Stimulated activated CD8-positive, alpha-beta memory T cell treated with anti-CD3 and anti-CD28 coated beads, Interleukin-7, amount 100 ng/mL, for 1 hour (primary cell): Measurements from ENCODE around the gene SHTN1.

Source experiments
- DNase-seq, 2 donors: peaks; one replicate each; pipeline ENCODE4 v3.0.0-alpha.2; 2020; ENCODE audit warnings: low read depth in 2 of 2

Gene SHTN1, protein sequence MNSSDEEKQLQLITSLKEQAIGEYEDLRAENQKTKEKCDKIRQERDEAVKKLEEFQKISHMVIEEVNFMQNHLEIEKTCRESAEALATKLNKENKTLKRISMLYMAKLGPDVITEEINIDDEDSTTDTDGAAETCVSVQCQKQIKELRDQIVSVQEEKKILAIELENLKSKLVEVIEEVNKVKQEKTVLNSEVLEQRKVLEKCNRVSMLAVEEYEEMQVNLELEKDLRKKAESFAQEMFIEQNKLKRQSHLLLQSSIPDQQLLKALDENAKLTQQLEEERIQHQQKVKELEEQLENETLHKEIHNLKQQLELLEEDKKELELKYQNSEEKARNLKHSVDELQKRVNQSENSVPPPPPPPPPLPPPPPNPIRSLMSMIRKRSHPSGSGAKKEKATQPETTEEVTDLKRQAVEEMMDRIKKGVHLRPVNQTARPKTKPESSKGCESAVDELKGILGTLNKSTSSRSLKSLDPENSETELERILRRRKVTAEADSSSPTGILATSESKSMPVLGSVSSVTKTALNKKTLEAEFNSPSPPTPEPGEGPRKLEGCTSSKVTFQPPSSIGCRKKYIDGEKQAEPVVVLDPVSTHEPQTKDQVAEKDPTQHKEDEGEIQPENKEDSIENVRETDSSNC

DNA sequence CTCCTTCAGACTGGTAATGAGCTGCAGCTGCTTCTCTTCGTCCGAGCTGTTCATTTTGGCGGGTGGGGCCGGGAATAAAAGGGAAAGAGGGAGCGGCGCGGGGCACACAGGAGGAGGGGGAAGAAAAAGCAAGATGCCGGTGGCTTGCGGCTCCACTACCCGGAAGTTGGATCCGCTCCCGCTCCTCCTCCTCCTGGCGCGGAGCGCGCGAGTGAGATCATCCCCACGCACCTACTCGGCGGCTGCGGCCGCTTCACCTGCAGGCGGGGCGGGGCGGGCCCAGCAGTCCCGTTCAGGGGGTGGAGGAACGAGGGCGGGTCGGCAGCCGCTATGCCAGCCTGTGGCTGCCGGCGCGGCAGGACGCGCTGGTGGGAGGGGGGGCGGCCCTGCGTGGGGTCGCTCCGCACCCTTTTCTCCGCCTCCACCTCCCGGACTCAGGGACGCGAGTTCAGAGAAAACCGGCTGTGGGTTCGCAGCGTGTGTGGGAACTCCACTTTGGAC, at the start of gene SHTN1:
SHTN1 (minus strand) TSS at position 162 of the 501 bp plus-strand sequence; CDS start at position 54, 108 bp downstream.
- DNase-seq: no peak

DNA sequence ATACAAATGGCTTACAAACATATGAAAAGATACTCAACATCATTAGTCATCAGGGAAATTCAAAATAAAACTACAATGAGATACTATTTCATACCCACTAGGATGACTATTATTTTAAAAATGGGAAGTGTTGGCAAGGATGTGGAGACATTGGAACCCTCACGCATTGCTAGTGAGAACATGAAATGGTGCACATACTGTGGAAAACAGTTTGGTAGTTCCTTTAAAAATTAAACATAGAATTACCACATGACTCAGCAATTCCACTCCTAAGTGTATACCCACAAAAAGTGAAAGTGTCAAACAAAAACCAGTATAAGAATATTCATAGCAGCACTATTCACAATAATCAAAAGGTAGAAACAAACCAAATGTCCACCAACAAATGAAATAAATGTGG, 48.5 kb upstream of the SHTN1 start:
- DNase-seq: no peak

DNA sequence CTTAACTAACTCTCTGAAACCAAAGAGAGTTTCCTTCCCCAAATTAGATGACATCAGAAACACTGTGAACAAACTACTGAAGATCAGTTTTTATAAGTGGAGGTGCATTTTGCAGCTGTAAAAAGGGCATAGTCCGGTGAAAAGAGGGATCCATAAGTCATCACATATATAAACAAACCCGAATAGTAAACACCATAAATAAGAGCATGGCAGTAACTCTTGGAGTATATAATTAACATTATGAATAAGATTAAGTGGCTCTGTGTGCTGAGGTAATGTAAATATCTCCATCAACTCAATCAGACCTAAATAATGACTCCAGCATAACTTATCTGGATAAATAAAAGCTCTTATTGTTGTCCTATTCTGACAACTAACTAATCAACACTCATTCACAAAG, 43.0 kb upstream of the SHTN1 start:
- no peak for DNase-seq

DNA sequence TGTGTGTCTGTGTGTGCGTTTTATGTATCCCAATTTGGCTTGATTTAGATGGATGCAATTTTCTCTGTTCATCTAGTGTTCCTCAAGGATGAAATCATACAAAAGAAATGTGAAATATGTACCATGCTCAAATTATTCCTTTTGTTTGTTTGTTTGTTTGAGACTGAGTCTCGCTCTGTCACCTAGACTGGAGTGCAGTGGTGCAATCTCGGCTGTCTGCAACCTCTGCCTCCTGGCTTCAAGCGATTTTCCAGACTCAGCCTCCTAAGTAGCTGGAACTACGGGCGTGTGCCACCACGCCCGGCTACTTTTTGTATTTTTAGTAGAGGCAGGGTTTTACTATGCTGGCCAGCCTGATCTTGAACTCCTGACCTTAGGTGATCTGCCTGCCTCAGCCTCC, 11.3 kb upstream of the SHTN1 start:
- no peak for DNase-seq

DNA sequence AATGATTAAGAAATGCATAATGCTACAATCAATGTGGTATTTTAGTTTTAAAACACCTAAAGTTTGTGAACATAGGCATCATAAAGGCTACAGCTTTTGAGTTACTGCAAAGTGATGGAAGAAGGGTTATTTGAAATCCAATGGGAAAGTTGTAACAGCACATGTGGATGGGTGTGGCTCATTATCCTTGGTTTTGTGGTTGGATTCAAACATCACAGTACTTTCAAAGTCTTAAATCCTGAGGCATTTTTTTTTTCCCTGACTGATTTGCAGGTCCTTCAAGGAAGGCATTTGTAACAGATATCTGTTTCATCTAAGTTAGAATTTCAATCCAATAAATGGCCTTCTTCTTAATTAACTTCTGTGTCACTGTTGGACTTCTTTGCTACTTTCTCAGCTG, 9.8 kb upstream of the SHTN1 start:
- DNase-seq: no peak

DNA sequence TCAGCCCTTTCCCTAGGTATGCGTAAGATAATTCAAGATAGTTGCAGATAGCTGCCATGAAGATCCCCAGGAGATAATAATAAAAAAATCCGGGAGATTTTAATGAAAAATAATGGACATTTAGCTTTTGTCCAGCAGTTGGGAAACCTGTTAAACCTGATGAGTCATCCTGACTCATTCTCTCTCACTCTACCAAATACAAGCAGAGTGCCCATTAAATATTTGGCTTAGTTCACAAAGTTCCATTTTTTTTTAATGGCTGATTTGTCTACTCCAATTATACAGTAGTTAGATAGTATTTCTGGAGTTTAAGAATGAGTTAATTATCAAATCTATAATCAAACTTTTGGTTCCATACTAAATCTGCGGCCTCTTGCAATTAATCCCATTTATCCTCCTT, 2.1 kb upstream of the SHTN1 start:
- DNase-seq: no peak

DNA sequence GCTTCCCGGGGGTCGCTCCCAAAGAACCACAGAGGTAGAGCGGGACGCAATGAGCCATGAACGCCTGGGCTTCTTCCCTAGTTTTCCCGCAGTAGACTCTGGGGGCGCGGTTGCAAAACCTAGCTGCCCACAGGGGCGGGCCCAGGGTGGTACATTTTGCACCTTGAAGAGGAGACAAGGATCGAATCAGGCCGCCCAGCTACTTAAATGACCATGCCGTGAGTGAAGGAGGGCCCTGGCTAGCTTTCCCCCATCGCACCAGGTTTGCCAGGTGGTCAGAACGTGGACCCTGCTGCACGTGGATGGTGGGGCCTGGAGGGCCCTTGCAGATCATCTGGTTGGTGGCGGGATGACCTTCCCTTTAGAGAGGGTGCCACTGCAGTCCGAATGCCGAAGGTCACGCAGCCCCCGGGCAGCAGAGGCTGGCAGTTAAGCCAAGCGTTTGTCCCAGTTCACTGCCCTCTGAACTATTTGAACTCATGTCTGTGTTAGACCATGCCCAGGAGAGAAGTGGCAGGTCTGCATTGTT, 604 bp upstream of the SHTN1 start:
- no peak for DNase-seq

DNA sequence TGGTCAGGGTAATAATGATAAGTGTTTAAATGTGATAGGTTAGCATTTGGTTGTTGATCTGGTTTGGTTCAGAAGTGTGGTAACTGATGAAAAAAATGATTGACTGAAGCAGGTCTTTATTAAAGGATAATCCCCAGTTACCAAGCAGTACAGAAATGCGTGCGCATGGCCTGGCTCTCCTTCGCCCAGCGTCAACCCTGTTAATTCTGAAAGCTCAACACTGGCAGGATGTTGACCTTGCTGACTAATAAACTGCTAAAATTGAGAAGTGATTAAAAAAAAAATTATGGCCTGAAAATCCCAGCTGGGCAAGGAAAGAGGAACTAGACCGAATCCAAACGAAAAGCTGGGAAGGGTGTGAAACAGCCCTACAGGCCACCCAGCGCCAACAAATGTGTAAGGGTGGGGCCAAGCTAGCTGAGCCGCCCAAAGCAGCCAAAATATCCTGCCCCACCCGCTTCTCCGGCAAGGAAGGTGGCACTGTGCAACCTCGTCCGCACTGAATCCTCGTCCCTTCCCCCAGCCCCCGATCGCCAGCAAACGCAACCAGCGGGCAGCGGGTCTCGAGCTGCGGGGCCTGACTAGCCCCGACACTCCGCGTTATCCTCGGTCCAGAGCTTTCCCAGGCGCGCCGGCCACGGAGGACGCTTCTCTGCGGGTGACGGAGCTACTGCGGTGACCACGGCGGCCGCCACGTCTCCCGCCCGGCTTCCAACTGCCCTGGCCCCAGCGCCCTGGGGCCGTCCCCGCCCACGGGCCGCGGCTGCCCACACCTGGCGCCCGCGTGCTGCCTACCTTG, 561 bp downstream of the SHTN1 start:
- DNase-seq: no peak

DNA sequence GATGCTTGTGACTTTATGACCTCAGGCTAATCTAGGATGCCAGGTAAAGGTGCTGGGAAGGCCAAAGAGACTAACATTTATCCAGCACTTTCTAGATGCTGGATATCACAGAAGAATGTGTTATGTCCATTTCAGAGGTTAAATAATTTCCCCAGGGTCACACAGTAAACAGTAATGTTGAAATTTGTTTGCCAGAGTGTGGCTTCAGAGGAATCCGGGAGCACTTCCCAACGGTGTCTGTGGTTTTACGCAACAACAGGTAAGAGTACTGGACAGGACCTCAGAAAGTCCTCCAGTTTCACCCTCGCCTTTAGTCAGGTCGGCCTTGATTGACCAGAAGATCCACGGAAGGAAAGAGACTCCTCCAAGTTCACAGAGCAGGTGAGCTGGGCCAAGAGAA, 1.7 kb downstream of the SHTN1 start:
- no peak for DNase-seq

DNA sequence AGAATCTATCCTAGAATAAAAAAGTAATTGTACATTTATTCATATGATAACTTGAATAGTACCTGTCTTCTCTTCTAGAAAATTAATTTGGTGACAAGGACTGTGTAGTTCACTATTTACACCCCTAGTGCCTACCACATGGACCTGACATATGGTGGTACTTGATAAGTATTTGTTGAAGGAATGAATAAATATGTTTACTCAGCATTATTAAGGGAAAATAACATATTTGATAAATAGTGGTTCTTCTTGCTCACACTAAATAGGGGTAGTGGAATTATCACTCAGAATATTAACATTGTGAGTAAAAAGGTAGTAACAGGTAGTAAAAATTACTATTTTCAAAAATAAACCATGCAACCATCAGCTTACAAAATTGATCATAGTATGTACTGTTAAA, 2.8 kb downstream of the SHTN1 start:
- no peak for DNase-seq

DNA sequence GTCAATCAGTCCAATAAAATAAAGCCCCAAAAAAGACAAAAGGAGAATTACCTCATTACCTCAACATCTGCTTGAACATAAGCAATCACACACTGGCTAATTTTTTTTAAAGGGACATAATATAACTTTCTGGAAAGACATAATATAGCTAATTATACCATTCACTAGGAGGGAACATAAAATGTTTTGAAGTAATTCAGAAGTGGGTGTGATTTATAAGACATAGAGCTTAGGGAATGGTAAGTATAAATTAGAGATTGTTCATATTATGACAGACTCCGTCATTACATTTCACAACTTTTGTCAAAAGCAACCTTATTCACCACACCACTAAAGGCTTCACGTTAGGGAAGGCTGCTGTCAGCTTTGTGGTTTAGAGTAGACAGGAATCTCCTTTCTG, 3.8 kb downstream of the SHTN1 start:
- DNase-seq: no peak

DNA sequence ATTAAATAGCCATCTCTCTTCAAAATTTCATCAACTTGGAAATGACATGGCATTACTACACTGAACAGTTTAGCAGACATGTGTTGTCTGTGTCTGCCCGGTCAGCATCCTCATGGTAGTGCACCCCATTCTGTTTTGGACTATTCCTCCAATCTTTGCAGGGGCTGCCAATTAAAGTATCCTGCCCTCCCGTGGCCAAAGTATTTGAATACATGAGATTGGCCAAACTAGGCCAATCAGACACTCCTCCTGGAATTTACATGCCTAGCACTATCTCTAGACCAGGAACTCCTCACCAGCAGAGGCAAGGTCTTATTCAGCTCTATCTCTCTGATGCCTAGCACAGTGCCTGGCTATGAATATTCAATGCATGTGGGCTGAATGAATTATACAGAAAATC, 4.4 kb downstream of the SHTN1 start:
- DNase-seq: no peak

DNA sequence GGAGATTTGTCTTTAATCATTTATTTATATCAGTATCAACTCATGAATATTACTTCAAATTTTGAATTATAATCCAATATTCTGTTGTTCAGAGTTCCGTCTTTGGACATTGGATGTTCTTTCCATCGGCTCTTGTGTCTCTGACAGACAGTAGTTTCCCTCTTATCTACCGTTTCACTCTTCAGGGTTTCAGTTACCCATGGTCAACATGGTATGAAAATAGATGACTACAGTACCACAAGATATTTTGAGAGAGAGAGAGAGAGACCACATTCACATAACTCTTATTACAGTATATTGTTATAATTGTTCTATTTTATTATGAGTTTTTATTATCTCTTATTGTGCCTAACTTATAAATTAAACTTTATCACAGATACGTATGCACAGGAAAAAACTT, 6.8 kb downstream of the SHTN1 start:
- no peak for DNase-seq

DNA sequence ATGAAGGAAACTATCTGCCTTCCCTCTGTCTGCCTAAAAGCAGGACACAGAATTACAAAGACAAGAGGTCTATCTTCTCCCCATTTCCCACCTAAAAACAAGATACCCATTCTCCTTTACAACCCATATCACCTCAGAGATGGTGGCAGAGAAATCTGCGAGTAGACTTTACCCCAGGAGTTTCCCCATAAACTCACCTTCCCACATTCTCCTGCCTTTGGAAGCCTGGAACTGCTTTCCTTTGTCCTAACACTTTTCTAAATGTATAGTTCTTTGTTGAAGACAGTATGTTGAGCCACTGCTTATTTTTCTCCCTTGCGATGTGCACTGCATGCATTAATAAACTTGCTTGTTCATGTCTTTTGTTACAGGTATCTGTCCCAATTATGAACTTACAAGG, 8.0 kb downstream of the SHTN1 start:
- no peak for DNase-seq

DNA sequence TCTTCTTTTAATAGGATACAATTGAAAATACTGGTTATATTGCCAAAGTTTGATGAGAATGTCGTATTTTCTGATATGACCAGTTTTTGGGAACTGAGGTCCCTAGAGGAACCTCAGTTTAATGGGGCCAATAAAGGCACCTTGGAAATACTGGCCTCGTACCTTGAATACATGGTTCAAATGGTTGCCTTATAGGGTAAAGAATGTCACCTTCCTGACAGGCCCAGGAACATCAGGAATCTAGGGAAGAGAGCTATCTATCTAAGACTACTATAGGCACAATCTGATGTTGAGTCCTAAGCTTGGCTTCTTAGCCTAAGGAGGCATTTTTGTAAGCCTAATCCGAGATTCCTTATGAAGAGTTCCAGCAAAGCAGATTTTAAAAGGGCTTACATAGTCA, 9.3 kb downstream of the SHTN1 start:
- DNase-seq: no peak

DNA sequence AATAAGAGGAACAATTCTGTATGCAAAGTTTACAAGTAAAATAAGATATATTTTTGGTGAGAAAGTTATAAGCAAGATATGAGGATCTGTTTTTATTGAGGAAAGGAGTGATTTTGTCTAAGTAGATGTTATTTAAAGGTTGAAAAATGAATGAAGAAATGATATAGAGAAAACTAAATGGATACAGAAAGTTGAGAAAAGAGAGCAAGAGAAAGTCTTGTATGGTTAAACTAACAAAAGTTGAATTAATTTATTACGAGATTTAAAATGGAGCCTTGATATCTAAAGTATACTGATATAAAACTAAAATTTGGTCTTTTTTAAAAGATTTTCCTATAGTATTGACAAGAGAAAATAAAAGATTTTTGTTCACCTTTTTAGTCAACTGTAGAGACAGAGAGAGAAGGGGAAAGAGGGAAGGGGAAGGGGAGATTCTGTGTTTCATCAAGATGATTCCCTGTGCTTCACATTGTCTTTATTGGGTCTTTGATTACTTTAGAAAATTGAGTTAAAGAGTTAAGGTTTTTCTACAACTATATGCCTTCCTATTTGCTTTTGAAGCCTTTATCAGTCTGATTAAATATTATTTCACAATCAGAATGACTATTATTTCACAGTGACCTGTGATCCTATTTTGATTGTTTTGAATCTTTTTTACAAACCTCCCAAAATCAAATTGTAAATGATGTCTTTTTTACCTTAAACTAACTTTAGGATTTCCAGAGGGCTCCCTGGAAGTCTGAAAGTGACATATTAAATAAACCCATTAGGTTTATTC, 10.7 kb downstream of the SHTN1 start:
- no peak for DNase-seq

DNA sequence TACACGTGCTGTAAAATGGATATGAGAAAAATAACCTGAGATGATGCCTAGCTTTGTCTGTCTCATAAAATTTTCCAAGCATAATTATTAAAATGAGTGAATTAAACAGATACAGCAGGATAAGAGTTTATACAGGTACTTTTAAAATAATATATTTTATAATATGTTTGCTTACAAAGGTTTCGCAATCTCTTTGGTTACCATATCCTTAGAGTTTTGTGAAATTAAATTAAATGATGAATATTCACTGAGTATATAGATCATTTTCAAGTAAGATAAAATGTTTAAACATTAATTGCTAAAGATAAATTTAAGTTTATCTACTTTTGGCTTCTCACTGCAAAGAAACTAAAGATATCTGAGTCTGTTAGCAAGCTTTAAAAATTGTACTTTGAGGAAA, 11.4 kb downstream of the SHTN1 start:
- DNase-seq: no peak

DNA sequence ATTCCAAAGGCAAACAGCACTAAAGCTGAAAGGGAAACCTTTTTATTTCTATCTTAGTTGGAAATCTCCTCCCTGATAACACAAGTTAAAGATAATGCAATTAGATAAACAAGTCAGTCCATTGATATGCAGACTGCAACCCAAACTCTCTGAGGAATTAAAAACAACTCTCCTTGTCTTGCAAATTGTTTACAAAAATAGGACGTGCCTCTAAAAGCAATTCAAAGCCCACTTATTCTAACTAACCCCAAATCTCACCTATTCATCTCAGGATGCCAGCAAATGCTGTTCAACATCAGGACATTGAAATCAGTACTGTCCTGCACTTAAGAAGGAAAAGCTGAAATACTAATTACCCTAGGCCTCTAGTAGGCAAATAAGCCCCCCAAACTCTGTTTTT, 12.8 kb downstream of the SHTN1 start:
- no peak for DNase-seq

DNA sequence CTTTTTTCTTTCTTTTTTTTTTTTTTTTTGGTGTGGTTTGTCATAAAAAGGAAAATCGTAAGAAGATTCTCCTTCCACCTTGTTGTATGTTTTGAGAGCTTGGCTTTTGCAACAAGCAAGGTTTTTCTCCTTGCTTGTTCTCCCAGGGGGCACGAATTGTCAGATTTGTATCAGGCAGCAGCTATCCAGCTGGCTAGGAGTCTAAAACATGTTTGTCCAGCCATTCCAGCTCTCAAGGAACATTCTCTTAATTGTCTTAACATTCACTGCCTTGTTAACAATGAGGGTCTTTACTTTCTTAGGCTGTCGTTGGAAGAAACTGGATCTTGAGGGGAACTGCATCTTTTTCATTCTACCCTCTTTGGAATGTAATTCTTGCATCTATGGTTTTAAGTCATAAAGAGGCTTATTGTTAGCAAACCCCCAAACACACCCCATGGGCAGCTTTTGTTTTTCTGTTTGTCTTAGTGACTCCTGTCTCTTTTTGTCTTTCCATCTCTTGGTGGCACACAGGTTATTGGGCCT, 14.6 kb downstream of the SHTN1 start:
- DNase-seq: no peak

DNA sequence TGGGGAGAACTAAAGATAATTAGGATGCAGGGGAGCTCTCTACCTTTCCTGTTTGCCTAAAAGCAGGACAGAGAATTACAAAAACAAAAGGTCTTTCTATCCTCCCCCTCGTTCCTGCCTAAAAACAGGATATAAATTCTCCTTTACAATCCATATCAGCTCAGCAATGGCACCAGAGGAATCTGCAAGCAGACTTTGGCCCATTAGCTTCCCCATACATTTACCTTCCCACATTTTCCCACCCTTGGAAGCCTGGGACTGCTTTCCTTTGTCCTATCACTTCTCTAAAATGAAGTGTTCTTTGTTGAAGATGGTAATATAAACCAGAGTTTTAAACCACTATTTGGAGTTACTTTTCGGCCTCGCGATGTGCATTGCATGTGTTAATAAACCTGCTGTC, 15.5 kb downstream of the SHTN1 start:
- no peak for DNase-seq

DNA sequence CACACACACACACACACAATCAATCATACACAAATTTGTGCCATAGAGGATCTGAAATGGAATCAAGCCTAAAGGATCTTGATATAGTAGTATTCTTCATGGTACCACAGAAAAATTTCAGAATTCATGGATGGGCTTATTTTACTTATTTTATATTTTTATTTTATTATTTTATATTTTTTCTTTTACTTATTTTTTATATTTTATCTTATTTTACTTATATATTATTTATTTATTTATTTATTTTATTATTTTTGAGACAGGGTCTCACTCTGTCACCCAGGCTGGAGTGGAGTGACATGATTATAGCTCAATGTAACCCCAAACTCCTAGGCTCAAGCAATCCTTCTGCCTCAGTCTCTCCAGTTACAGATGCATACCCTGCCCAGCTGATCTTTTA, 16.7 kb downstream of the SHTN1 start:
- DNase-seq: no peak
